ENCODE measurements around the gene KIAA1671. TPM values are rescaled to one million over a fixed set of nuclear protein-coding genes. Genes with fewer than 3 reads are reported as not detected.

The KIAA1671 gene
- total RNA-seq, 1 donor from 2014 or later = 8.3 TPM

- Mint-ChIP-seq H3K27me3 (ENCODE audit: unreplicated experiment) (no peaks in the 10 kb centered on the region), H3K9me3 (ENCODE audit: unreplicated experiment) (no peaks in the 10 kb centered on the region), H3K4me3 (ENCODE audit: unreplicated experiment) (no peak overlapping the region), H3K36me3 (ENCODE audit: unreplicated experiment) (no peaks in the 10 kb centered on the region), H3K4me1 (ENCODE audit: unreplicated experiment) (no peaks in the 10 kb centered on the region), H3K27ac (ENCODE audit: unreplicated experiment) (no peak overlapping the region)
- no peak for DNase-seq (ENCODE audit: extremely low spot score, unreplicated experiment)
- TF ChIP-seq CTCF (IDR thresholded peaks at IDR 0.05) = no peak
These were observed 109.3 kb downstream of the KIAA1671 start for GRCh38 chr22:25061605-25062376.

GRCh38 chr22:25062386-25063085 is 110.0 kb downstream of the KIAA1671 start:
- Mint-ChIP-seq H3K36me3 (ENCODE audit: unreplicated experiment) (no peaks in the 10 kb centered on the region), H3K9me3 (ENCODE audit: unreplicated experiment) (no peaks in the 10 kb centered on the region), H3K27me3 (ENCODE audit: unreplicated experiment) (no peaks in the 10 kb centered on the region), H3K4me1 (ENCODE audit: unreplicated experiment) (no peaks in the 10 kb centered on the region), H3K4me3 (ENCODE audit: unreplicated experiment) (no peak overlapping the region), H3K27ac (ENCODE audit: unreplicated experiment) (no peak overlapping the region)
- no peak for TF ChIP-seq CTCF (IDR thresholded peaks at IDR 0.05)
- no peak for DNase-seq (ENCODE audit: extremely low spot score, unreplicated experiment)

GRCh38 chr22:25064894-25065560 is 112.5 kb downstream of the KIAA1671 start:
- Mint-ChIP-seq H3K36me3 (ENCODE audit: unreplicated experiment) (no peaks in the 10 kb centered on the region), H3K4me1 (ENCODE audit: unreplicated experiment) (no peaks in the 10 kb centered on the region), H3K4me3 (ENCODE audit: unreplicated experiment) (no peak overlapping the region), H3K27me3 (ENCODE audit: unreplicated experiment) (peaks cover 3% of the 10 kb centered on the region), H3K9me3 (ENCODE audit: unreplicated experiment) (no peaks in the 10 kb centered on the region), H3K27ac (ENCODE audit: unreplicated experiment) (no peak overlapping the region)
- no peak for TF ChIP-seq CTCF (IDR thresholded peaks at IDR 0.05)
- no peak for DNase-seq (ENCODE audit: extremely low spot score, unreplicated experiment)

- no peak for TF ChIP-seq CTCF (IDR thresholded peaks at IDR 0.05)
- Mint-ChIP-seq H3K9me3 (ENCODE audit: unreplicated experiment) (no peaks in the 10 kb centered on the region), H3K4me3 (ENCODE audit: unreplicated experiment) (no peak overlapping the region), H3K27ac (ENCODE audit: unreplicated experiment) (no peak overlapping the region), H3K27me3 (ENCODE audit: unreplicated experiment) (peaks cover 7% of the 10 kb centered on the region), H3K4me1 (ENCODE audit: unreplicated experiment) (peaks cover 16% of the 10 kb centered on the region), H3K36me3 (ENCODE audit: unreplicated experiment) (no peaks in the 10 kb centered on the region)
- DNase-seq (ENCODE audit: extremely low spot score, unreplicated experiment) = no peak
These were observed 114.4 kb downstream of the KIAA1671 start for GRCh38 chr22:25066861-25067435.
